Vagina (tissue), 2 donors: Measurements from ENCODE around the gene SHCBP1.

ENCODE experiments used
- POLR2A ChIP-seq, 2 donors: fragments of 450-650 bp; IDR thresholded peaks; one replicate each; pipeline ENCODE4 v1.6.1; 2017; ENCODE audit warnings: antibody characterized with exemption in 2 of 2, mild to moderate bottlenecking in 2 of 2, moderate library complexity in 2 of 2
- POLR2AphosphoS5 ChIP-seq, 2 donors: sonication (generic); formaldehyde crosslinking; IDR thresholded peaks; one replicate each; pipeline ENCODE4 v1.9.0; 2017; ENCODE audit warnings: antibody characterized with exemption in 2 of 2, mild to moderate bottlenecking in 2 of 2, low read depth in 1 of 2; ENCODE audit not compliant: insufficient read depth in 1 of 2
- TF ChIP-seq, protein P1 (sequence below), 3 experiments: fragments of 450-650 bp in 2 of 3; fragments of 200-600 bp in 1 of 3; sonication (generic) in 1 of 3; IDR thresholded peaks; one replicate each; pipeline ENCODE4 v1.5.1; 2017 to 2019; ENCODE audit warnings: antibody characterized with exemption in 3 of 3, mild to moderate bottlenecking in 2 of 3, moderate library complexity in 2 of 3

DNA sequence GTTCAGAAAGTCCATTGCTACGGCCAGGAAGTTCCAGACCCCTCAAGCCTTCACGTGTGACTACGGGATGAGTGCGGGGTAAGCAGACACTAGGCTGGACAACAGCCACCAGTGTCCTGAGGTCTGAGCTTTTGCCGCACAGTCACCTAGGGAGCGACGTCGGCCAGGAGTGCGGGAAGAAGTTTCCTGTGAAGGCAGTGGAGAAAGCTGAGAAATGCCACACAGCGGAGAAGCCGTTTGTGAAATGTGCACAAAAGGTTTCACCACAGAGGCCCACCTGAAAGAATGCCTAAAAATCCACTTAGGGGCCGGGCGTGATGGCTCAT lies 47.4 kb downstream of the SHCBP1 start:
- TF ChIP-seq POLR2AphosphoS5 (IDR thresholded peaks at IDR 0.05; ENCODE audit: insufficient read depth in 1 of 2, low read depth in 1 of 2) (no peak), POLR2A (IDR thresholded peaks at IDR 0.05) (no peak)
- TF ChIP-seq, protein P1, sequence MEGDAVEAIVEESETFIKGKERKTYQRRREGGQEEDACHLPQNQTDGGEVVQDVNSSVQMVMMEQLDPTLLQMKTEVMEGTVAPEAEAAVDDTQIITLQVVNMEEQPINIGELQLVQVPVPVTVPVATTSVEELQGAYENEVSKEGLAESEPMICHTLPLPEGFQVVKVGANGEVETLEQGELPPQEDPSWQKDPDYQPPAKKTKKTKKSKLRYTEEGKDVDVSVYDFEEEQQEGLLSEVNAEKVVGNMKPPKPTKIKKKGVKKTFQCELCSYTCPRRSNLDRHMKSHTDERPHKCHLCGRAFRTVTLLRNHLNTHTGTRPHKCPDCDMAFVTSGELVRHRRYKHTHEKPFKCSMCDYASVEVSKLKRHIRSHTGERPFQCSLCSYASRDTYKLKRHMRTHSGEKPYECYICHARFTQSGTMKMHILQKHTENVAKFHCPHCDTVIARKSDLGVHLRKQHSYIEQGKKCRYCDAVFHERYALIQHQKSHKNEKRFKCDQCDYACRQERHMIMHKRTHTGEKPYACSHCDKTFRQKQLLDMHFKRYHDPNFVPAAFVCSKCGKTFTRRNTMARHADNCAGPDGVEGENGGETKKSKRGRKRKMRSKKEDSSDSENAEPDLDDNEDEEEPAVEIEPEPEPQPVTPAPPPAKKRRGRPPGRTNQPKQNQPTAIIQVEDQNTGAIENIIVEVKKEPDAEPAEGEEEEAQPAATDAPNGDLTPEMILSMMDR (IDR thresholded peaks at IDR 0.05): no peak
